ENCODE results near the gene LYPLAL1. TPM values are rescaled to one million over a fixed set of nuclear protein-coding genes. Genes with fewer than 3 reads are reported as not detected.

The LYPLAL1 gene
- total RNA-seq, 4 donors from 2014 or later, result 12.2 to 18.9 (median 16.7) TPM

- DNase-seq, result no peak
- TF ChIP-seq POLR2A (IDR thresholded peaks at IDR 0.05) (no peak), CTCF (IDR thresholded peaks at IDR 0.05) (no peak), POLR2AphosphoS5 (IDR thresholded peaks at IDR 0.05) (no peak), EP300 (IDR thresholded peaks at IDR 0.05; ENCODE audit: low read depth) (no peak)
- no peaks in the 10 kb centered on the region for H3K4me1 ChIP-seq
- no peak overlapping the region for H3K27ac ChIP-seq
- no peaks in the 10 kb centered on the region for H3K27me3 ChIP-seq
- no peak overlapping the region for H3K4me3 ChIP-seq
- intact Hi-C loops (cut with DNase I; ENCODE audit: low total_unique reads), result no loop called here
- in situ Hi-C loops (cut with MboI; ENCODE audit: low pct_ligation_motif_present in 1 of 4, low pct_unique_long_range_greater_than_20kb in 1 of 4, low sequenced_read_pairs in 3 of 4), result no loop called here
- H3K36me3 ChIP-seq, result no peaks in the 10 kb centered on the region
- no peaks in the 10 kb centered on the region for H3K9me3 ChIP-seq
- 85 to 88% methylated on average over 1 of the region's 1 CpG for WGBS, 2 donors (ENCODE audit: low coverage in 1 of 2)
Measured at GRCh38 chr1:219161371-219161770, 12.3 kb upstream of the LYPLAL1 start.

GRCh38 chr1:219163401-219163954 is 10.2 kb upstream of the LYPLAL1 start:
- Histone ChIP-seq H3K9me3 (no peaks in the 10 kb centered on the region), H3K4me1 (no peaks in the 10 kb centered on the region), H3K4me3 (no peak overlapping the region), H3K36me3 (no peaks in the 10 kb centered on the region), H3K27ac (no peak overlapping the region), H3K27me3 (no peaks in the 10 kb centered on the region)
- intact Hi-C loops (cut with DNase I; ENCODE audit: low total_unique reads) (no loop called here), in situ Hi-C loops (cut with MboI; ENCODE audit: low pct_ligation_motif_present in 1 of 4, low pct_unique_long_range_greater_than_20kb in 1 of 4, low sequenced_read_pairs in 3 of 4) (no loop called here)
- 79 to 89% methylated on average over 3 to 4 of the region's 4 CpGs for WGBS, 2 donors (ENCODE audit: low coverage in 1 of 2)
- DNase-seq, result no peak
- no peak for TF ChIP-seq POLR2AphosphoS5 (IDR thresholded peaks at IDR 0.05)
- no peak for TF ChIP-seq POLR2A (IDR thresholded peaks at IDR 0.05)
- no peak for TF ChIP-seq EP300 (IDR thresholded peaks at IDR 0.05; ENCODE audit: low read depth)
- TF ChIP-seq CTCF (IDR thresholded peaks at IDR 0.05), result no peak

- TF ChIP-seq EP300 (IDR thresholded peaks at IDR 0.05; ENCODE audit: low read depth) (no peak), POLR2AphosphoS5 (IDR thresholded peaks at IDR 0.05) (no peak), CTCF (IDR thresholded peaks at IDR 0.05) (no peak), POLR2A (IDR thresholded peaks at IDR 0.05) (no peak)
- intact Hi-C loops (cut with DNase I; ENCODE audit: low total_unique reads), result no loop called here
- in situ Hi-C loops (cut with MboI; ENCODE audit: low pct_ligation_motif_present in 1 of 4, low pct_unique_long_range_greater_than_20kb in 1 of 4, low sequenced_read_pairs in 3 of 4), result no loop called here
- Histone ChIP-seq H3K27me3 (no peaks in the 10 kb centered on the region), H3K36me3 (no peaks in the 10 kb centered on the region), H3K9me3 (no peaks in the 10 kb centered on the region), H3K4me3 (no peak overlapping the region), H3K4me1 (peaks cover 8 to 26% (median 12%) of the 10 kb centered on the region in 4 donors), H3K27ac (no peak overlapping the region)
- WGBS, 2 donors (ENCODE audit: low coverage in 1 of 2), result 86 to 100% methylated on average over 1 of the region's 1 CpG
- DNase-seq, result no peak
Measured at GRCh38 chr1:219171192-219171935, 2.3 kb upstream of the LYPLAL1 start.

GRCh38 chr1:219172821-219173220 is 857 bp upstream of the LYPLAL1 start:
- Histone ChIP-seq H3K27ac (peak overlapping the region; percentile 87 to 93 (median 90)), H3K9me3 (no peaks in the 10 kb centered on the region)
- WGBS, 2 donors (ENCODE audit: low coverage in 1 of 2), result 98 to 100% methylated on average over 2 of the region's 2 CpGs

More at GRCh38 chr1:219172821-219173220, 857 bp upstream of the LYPLAL1 start:
- H3K4me3 ChIP-seq, result peak overlapping the region in 1 of 4 donors; percentile 63
- no peak for DNase-seq
- in situ Hi-C loops (cut with MboI; ENCODE audit: low pct_ligation_motif_present in 1 of 4, low pct_unique_long_range_greater_than_20kb in 1 of 4, low sequenced_read_pairs in 3 of 4), result no loop called here
- no peak for TF ChIP-seq POLR2A (IDR thresholded peaks at IDR 0.05)
- no peak for TF ChIP-seq EP300 (IDR thresholded peaks at IDR 0.05; ENCODE audit: low read depth)
- no peak for TF ChIP-seq CTCF (IDR thresholded peaks at IDR 0.05)
- TF ChIP-seq POLR2AphosphoS5 (IDR thresholded peaks at IDR 0.05), result no peak
- H3K36me3 ChIP-seq, result no peaks in the 10 kb centered on the region
- intact Hi-C loops (cut with DNase I; ENCODE audit: low total_unique reads), result no loop called here
- H3K27me3 ChIP-seq, result no peaks in the 10 kb centered on the region
- H3K4me1 ChIP-seq, result peaks cover 10 to 38% (median 15%) of the 10 kb centered on the region in 4 donors
